Body of pancreas (tissue), 4 donors: ENCODE data around the gene GTF2F2.

ENCODE experiments used
- CTCF ChIP-seq, 7 experiments: fragments of 450-650 bp in 4 of 7; fragments of 200-600 bp in 3 of 7; sonication (generic) in 3 of 7; IDR thresholded peaks; one replicate each; pipeline ENCODE4 v1.5.1; 2016 to 2019; ENCODE audit warnings: antibody characterized with exemption in 7 of 7
- POLR2A ChIP-seq, 3 donors: fragments of 450-650 bp; IDR thresholded peaks; one replicate each; pipeline ENCODE4 v1.6.1; 2016; ENCODE audit warnings: antibody characterized with exemption in 3 of 3, mild to moderate bottlenecking in 2 of 3

GRCh38 chr13:45256254-45256653 lies 135.9 kb downstream of the GTF2F2 start:
- TF ChIP-seq CTCF (IDR thresholded peaks at IDR 0.05) = no peak
- no peak for TF ChIP-seq POLR2A (IDR thresholded peaks at IDR 0.05)
